HCT116 (cell line): Measurements from ENCODE around the gene PRCC. TPM values are rescaled to one million over a fixed set of nuclear protein-coding genes. Genes with fewer than 3 reads are reported as not detected.

Experiments
- ATAC-seq: fragments of 200-7000 bp; cut with Tn5 transposase; 2 replicates; pipeline ENCODE4 v1.9.1; 2020; ENCODE audit warnings: mild to moderate bottlenecking, moderate library complexity
- BruUV-seq: library from RNA; stranded (reverse); fragments of 400-500 nt; replicated peaks from 2 replicates; lab custom pipeline; 2021; lab: Mats Ljungman, UMichigan
- CTCF ChIA-PET: fragments of 300-600 bp; sonication (Branson Sonifier 250); formaldehyde crosslinking; loops from one replicate; lab custom pipeline; 2021; ENCODE audit warnings: antibody characterized with exemption; lab: Charles Lee
- POLR2A ChIA-PET: fragments of 300-600, 350-600 bp; sonication (Branson Sonifier 250); formaldehyde crosslinking; loops from one replicate; lab custom pipeline; 2021; ENCODE audit warnings: antibody characterized with exemption; lab: Charles Lee
- RAD21 ChIA-PET, 2 experiments: fragments of 300-600 bp; sonication (Branson Sonifier 250); formaldehyde crosslinking; loops; one replicate each; lab custom pipeline; 2023; ENCODE audit warnings: low total read pairs in 2 of 2; ENCODE audit not compliant: uncharacterized antibody in 2 of 2, unreplicated experiment in 2 of 2, low non-redundant PET in 1 of 2; lab: Charles Lee
- DNase-seq: peaks from one replicate; pipeline ENCODE4 v3.0.0-alpha.2; 2010; ENCODE audit warnings: low read depth, low spot score
- H2AFZ ChIP-seq: fragments of 200-600 bp; shearing (Covaris generic), sonication (generic); 2 replicates; pipeline ENCODE4 v1.6.1; 2017; ENCODE audit warnings: low read depth, mixed run types, mixed read lengths, antibody characterized with exemption, low read length; ENCODE audit not compliant: poor library complexity, severe bottlenecking
- H3K27ac ChIP-seq: 2 replicates; pipeline ENCODE4 v1.5.1; 2012; ENCODE audit warnings: low read depth, low read length
- H3K27me3 ChIP-seq: fragments of 200-600 bp; sonication (generic); 2 replicates; pipeline ENCODE4 v1.6.1; 2016; ENCODE audit warnings: mixed run types, low read length, mixed read lengths; ENCODE audit not compliant: insufficient read depth
- H3K36me3 ChIP-seq, 2 experiments: fragments of 200-500 bp in 1 of 2; fragments of 200-600 bp in 1 of 2; sonication (Bioruptor generic) in 1 of 2; sonication (generic) in 1 of 2; 2 replicates each; pipeline versions ENCODE4 v1.5.1 to v1.6.1; 2014 to 2016; ENCODE audit warnings: low read length in 2 of 2, inconsistent platforms in 1 of 2, mixed read lengths in 1 of 2, mixed run types in 1 of 2; ENCODE audit not compliant: insufficient read depth in 2 of 2, control insufficient read depth in 1 of 2
- H3K4me1 ChIP-seq, 2 experiments: fragments of 200-600 bp in 1 of 2; sonication (generic) in 1 of 2; 2 replicates each; pipeline versions ENCODE4 v1.5.1 to v1.6.1; 2012 to 2017; ENCODE audit warnings: low read length in 2 of 2, inconsistent platforms in 1 of 2, mild to moderate bottlenecking in 1 of 2, mixed read lengths in 1 of 2, mixed run types in 1 of 2, moderate library complexity in 1 of 2; ENCODE audit not compliant: insufficient read depth in 2 of 2, control insufficient read depth in 1 of 2
- H3K4me2 ChIP-seq: fragments of 200-600 bp; sonication (generic); 2 replicates; pipeline ENCODE4 v1.6.1; 2017; ENCODE audit warnings: mixed run types, low read length, mixed read lengths
- H3K4me3 ChIP-seq, 2 experiments: fragments of 200-600 bp in 1 of 2; sonication (generic) in 1 of 2; replicated peaks in 1 of 2; 2 replicates each; pipeline ENCODE4 v1.5.1; 2011 to 2016; ENCODE audit warnings: low read length in 2 of 2, control low read depth in 1 of 2, low read depth in 1 of 2, mild to moderate bottlenecking in 1 of 2, mixed read lengths in 1 of 2, mixed run types in 1 of 2
- H3K79me2 ChIP-seq: fragments of 200-600 bp; sonication (generic); 2 replicates; pipeline ENCODE4 v1.6.1; 2017; ENCODE audit warnings: mild to moderate bottlenecking, mixed run types, low read length, moderate library complexity, mixed read lengths; ENCODE audit not compliant: insufficient read depth
- H3K9ac ChIP-seq: fragments of 200-600 bp; sonication (generic); 2 replicates; pipeline ENCODE4 v1.6.1; 2016; ENCODE audit warnings: low read length, mixed read lengths
- H3K9me2 ChIP-seq: fragments of 200-600 bp; sonication (generic), shearing (Covaris generic); 2 replicates; pipeline ENCODE4 v1.6.1; 2017; ENCODE audit warnings: mixed run types, mild to moderate bottlenecking, moderate library complexity; ENCODE audit not compliant: insufficient read depth
- H3K9me3 ChIP-seq, 2 experiments: fragments of 200-500 bp in 1 of 2; fragments of 200-600 bp in 1 of 2; sonication (Bioruptor generic) in 1 of 2; sonication (generic) in 1 of 2; 2 replicates each; pipeline ENCODE4 v1.6.1; 2014 to 2017; ENCODE audit warnings: low read length in 2 of 2, mixed read lengths in 2 of 2, inconsistent platforms in 1 of 2, low read depth in 1 of 2, mild to moderate bottlenecking in 1 of 2, mixed run types in 1 of 2, moderate library complexity in 1 of 2; ENCODE audit not compliant: control insufficient read depth in 1 of 2, insufficient read depth in 1 of 2
- H4K20me1 ChIP-seq: fragments of 200-600 bp; sonication (generic), shearing (Covaris generic); 2 replicates; pipeline ENCODE4 v1.6.1; 2017; ENCODE audit warnings: mixed run types, mild to moderate bottlenecking, moderate library complexity; ENCODE audit not compliant: insufficient read depth
- CEBPB ChIP-seq: IDR thresholded peaks from 2 replicates; pipeline ENCODE4 v1.6.1; 2012; ENCODE audit warnings: low read depth
- POLR2A ChIP-seq: IDR thresholded peaks from 2 replicates; pipeline ENCODE4 v1.7.0; 2011; ENCODE audit warnings: borderline replicate concordance; ENCODE audit not compliant: insufficient read depth, insufficient read length; ENCODE audit errors: extremely low read depth
- POLR2AphosphoS5 ChIP-seq: IDR thresholded peaks from 2 replicates; pipeline ENCODE4 v1.6.1; 2011; ENCODE audit warnings: mild to moderate bottlenecking, low read depth, low read length, moderate library complexity
- RAD21 ChIP-seq: IDR thresholded peaks from 2 replicates; pipeline ENCODE4 v1.6.1; 2012; ENCODE audit warnings: low read depth, mild to moderate bottlenecking
- TCF7L2 ChIP-seq: IDR thresholded peaks from 2 replicates; pipeline ENCODE4 v1.7.0; 2011; ENCODE audit warnings: borderline replicate concordance, inconsistent platforms; ENCODE audit not compliant: insufficient read depth, insufficient read length; ENCODE audit errors: extremely low read depth
- ZFX ChIP-seq: fragments of 450-650 bp; IDR thresholded peaks from 2 replicates; pipeline ENCODE4 v1.6.1; 2017
- ZNF274 ChIP-seq: fragments of 200-500 bp; sonication (Bioruptor generic); IDR thresholded peaks from 2 replicates; pipeline ENCODE4 v1.6.1; 2014; ENCODE audit warnings: mild to moderate bottlenecking, low read depth, low read length, inconsistent platforms
- intact Hi-C: fragments of 100-400 bp; cut with micrococcal nuclease; formaldehyde crosslinking; loops from 2 replicates; pipeline ENCODE4 v1.10.0; 2022
- total RNA-seq: library from RNA; stranded (reverse); gene quantifications from one replicate; pipeline ENCODE4 v1.2.1, GENCODE V29; 2021; ENCODE audit not compliant: unreplicated experiment
- TF ChIP-seq, protein P1 (sequence below): IDR thresholded peaks from 2 replicates; pipeline ENCODE4 v1.6.1; 2012

PRCC gene
- total RNA-seq, 1 experiment from 2014 or later, result 78.1 TPM

GRCh38 chr1:156744344-156744743, 23.0 kb upstream of the PRCC start:
- Histone ChIP-seq H3K4me2 (no peak overlapping the region), H3K79me2 (peaks cover 77% of the 10 kb centered on the region), H3K9me2 (no peaks in the 10 kb centered on the region), H3K9me3 (no peaks in the 10 kb centered on the region), H3K27me3 (no peaks in the 10 kb centered on the region), H2AFZ (no peak overlapping the region), H3K9ac (no peak overlapping the region), H3K27ac (no peak overlapping the region; the same call in 1 of the 2 replicates), H3K36me3 (peaks cover 16 to 21% of the 10 kb centered on the region in 2 experiments; a peak in 2 of 4 replicates), H3K4me1 (peaks cover 34 to 62% of the 10 kb centered on the region in 2 experiments), H3K4me3 (no peak overlapping the region), H4K20me1 (no peaks in the 10 kb centered on the region)
- no TSS peak for BruUV-seq
- RAD21 ChIA-PET, result no interaction called here
- intact Hi-C loops, result loop anchor here (10.0 kb wide), 1 partner anchor 240 kb away; the partner anchor contains the start of gene MEF2D
- POLR2A ChIA-PET, result interaction anchor here (0.7 kb wide), 1 partner anchor 16 kb away, joined by 7 read pairs; the partner anchor contains the start of gene ISG20L2
- CTCF ChIA-PET, result interaction anchor here (0.7 kb wide), 1 partner anchor 146 kb away, joined by 3 read pairs; no protein-coding TSS in a partner anchor
- DNase-seq (no peak), ATAC-seq (no peak)
- TF ChIP-seq, protein P1, sequence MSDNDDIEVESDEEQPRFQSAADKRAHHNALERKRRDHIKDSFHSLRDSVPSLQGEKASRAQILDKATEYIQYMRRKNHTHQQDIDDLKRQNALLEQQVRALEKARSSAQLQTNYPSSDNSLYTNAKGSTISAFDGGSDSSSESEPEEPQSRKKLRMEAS, result no peak
- TF ChIP-seq CEBPB, result no peak
- no peak for TF ChIP-seq TCF7L2
- no peak for TF ChIP-seq POLR2A
- no peak for TF ChIP-seq RAD21

DNA sequence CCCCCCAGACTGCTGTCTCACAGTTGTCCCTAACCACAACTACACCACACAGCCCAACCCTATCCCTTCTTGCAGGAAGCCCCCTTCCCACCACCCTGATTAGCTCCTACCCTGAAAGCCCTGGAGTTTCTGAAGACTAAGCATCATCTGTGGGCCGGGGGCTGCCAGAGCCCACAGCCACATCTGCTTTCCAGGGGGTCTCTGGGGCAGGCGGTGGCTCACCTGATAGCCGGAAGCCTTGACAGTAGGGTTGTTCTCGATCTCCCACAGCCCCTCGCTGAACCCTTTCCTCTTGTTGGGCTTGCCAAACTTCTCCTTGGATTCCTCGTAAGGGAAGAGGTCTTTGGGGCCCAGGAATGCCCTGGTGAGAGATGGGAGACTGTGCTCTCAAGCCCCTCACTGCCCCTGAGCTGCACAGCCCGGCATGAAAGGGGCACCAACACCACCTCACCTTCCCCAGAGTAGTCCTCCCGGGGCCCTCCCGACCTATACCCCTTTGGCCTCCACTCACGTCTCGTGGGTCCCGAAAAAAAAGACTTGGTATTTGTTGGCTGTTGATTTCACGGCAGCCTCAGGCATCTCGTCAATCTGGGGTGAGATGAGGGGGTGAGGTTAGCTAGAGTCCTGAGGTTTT, 22.4 kb upstream of the PRCC start:
- ChIA-PET POLR2A (interaction anchor here (0.7 kb wide), 1 partner anchor 16 kb away, joined by 7 read pairs; the partner anchor contains the start of gene ISG20L2), CTCF (interaction anchor here (0.7 kb wide), 1 partner anchor 145 kb away, joined by 3 read pairs; no protein-coding TSS in a partner anchor), RAD21 (no interaction called here)
- Histone ChIP-seq H3K36me3 (peaks cover 16 to 21% of the 10 kb centered on the region in 2 experiments; a peak in 2 of 4 replicates), H3K4me3 (no peak overlapping the region), H3K9ac (0 out of 2 replicates have a peak overlapping the region, but pooled peaks have one; percentile 94), H4K20me1 (no peaks in the 10 kb centered on the region), H3K4me2 (no peak overlapping the region), H3K27me3 (no peaks in the 10 kb centered on the region), H2AFZ (no peak overlapping the region), H3K79me2 (peaks cover 77% of the 10 kb centered on the region), H3K27ac (peak overlapping the region; percentile 99), H3K9me3 (no peaks in the 10 kb centered on the region), H3K4me1 (peaks cover 35 to 67% of the 10 kb centered on the region in 2 experiments), H3K9me2 (no peaks in the 10 kb centered on the region)
- no peak for ATAC-seq
- intact Hi-C loops, result loop anchor here (10.0 kb wide), 1 partner anchor 240 kb away; the partner anchor contains the start of gene MEF2D
- no peak for DNase-seq
- no TSS peak for BruUV-seq
- no peak for TF ChIP-seq POLR2A
- no peak for TF ChIP-seq ZFX
- no peak for TF ChIP-seq POLR2AphosphoS5
- no peak for TF ChIP-seq ZNF274
